ENCODE measurements around the gene CPLX1.

- TF ChIP-seq TAF1 (IDR thresholded peaks at IDR 0.05; ENCODE audit: low read depth) = no peak
- no peak for TF ChIP-seq CREB1 (IDR thresholded peaks at IDR 0.05; ENCODE audit: low read depth)
- no peak for TF ChIP-seq RAD21 (IDR thresholded peaks at IDR 0.05; ENCODE audit: low read depth)
- TF ChIP-seq FOXM1 (IDR thresholded peaks at IDR 0.05; ENCODE audit: borderline replicate concordance, low read depth) = no peak
- TF ChIP-seq YY1 (IDR thresholded peaks at IDR 0.05; ENCODE audit: low read depth) = no peak
- TF ChIP-seq TEAD4 (IDR thresholded peaks at IDR 0.05) = no peak
- no peak for TF ChIP-seq EP300 (IDR thresholded peaks at IDR 0.05; ENCODE audit: borderline replicate concordance)
- no peak for TF ChIP-seq TCF12 (IDR thresholded peaks at IDR 0.05; ENCODE audit: low read depth)
- TF ChIP-seq REST (IDR thresholded peaks at IDR 0.05; ENCODE audit: low read depth) = no peak
- TF ChIP-seq NFIC (IDR thresholded peaks at IDR 0.05) = no peak
- no peak for TF ChIP-seq MAX (IDR thresholded peaks at IDR 0.05)
- TF ChIP-seq EGR1 (IDR thresholded peaks at IDR 0.05) = no peak
- TF ChIP-seq CEBPB (IDR thresholded peaks at IDR 0.05) = no peak
- no peak for TF ChIP-seq ZBTB7A (IDR thresholded peaks at IDR 0.05; ENCODE audit: low read depth)
Measured at GRCh38 chr4:845836-846251, 19.9 kb upstream of the CPLX1 start.

Data from Ishikawa (cell line).